Measurements from ENCODE around the gene FAM200C.

FAM200C gene

GRCh38 chr5:160367261-160367660 is 32.6 kb downstream of the FAM200C start:
- Histone ChIP-seq H3K4me3 (replicated peaks; ENCODE audit: insufficient read depth, low read length) (no peak overlapping the region), H3K27me3 (ENCODE audit: insufficient read depth, poor library complexity, severe bottlenecking) (peaks cover 27% of the 10 kb centered on the region), H3K27ac (replicated peaks) (no peak overlapping the region)
- TF ChIP-seq CTCF (IDR thresholded peaks at IDR 0.05; ENCODE audit: insufficient read depth, low read length) (no peak), SPI1 (IDR thresholded peaks at IDR 0.05; ENCODE audit: borderline replicate concordance, low read depth) (no peak), REST (IDR thresholded peaks at IDR 0.05; ENCODE audit: insufficient replicate concordance, low read depth) (no peak), GABPA (IDR thresholded peaks at IDR 0.05; ENCODE audit: low read depth) (no peak), POLR2AphosphoS5 (IDR thresholded peaks at IDR 0.05; ENCODE audit: low read depth) (no peak)
- no peak for DNase-seq (ENCODE audit: low read depth in 1 of 2, low spot score in 1 of 2)

- DNase-seq (ENCODE audit: low read depth in 1 of 2, low spot score in 1 of 2) = no peak
- Histone ChIP-seq H3K4me3 (replicated peaks; ENCODE audit: insufficient read depth, low read length) (no peak overlapping the region), H3K27ac (replicated peaks) (no peak overlapping the region), H3K27me3 (ENCODE audit: insufficient read depth, poor library complexity, severe bottlenecking) (peaks cover 20% of the 10 kb centered on the region)
- TF ChIP-seq GABPA (IDR thresholded peaks at IDR 0.05; ENCODE audit: low read depth) (no peak), REST (IDR thresholded peaks at IDR 0.05; ENCODE audit: insufficient replicate concordance, low read depth) (no peak), SPI1 (IDR thresholded peaks at IDR 0.05; ENCODE audit: borderline replicate concordance, low read depth) (no peak), POLR2AphosphoS5 (IDR thresholded peaks at IDR 0.05; ENCODE audit: low read depth) (no peak)
Observed at GRCh38 chr5:160366230-160366629, 33.6 kb downstream of the FAM200C start.

- no peak for TF ChIP-seq SPI1 (IDR thresholded peaks at IDR 0.05; ENCODE audit: borderline replicate concordance, low read depth)
- TF ChIP-seq GABPA (IDR thresholded peaks at IDR 0.05; ENCODE audit: low read depth) = no peak
- no peak for TF ChIP-seq CTCF (IDR thresholded peaks at IDR 0.05; ENCODE audit: insufficient read depth, low read length)
- no peak for TF ChIP-seq POLR2AphosphoS5 (IDR thresholded peaks at IDR 0.05; ENCODE audit: low read depth)
- no peak for TF ChIP-seq REST (IDR thresholded peaks at IDR 0.05; ENCODE audit: insufficient replicate concordance, low read depth)
- no peaks in the 10 kb centered on the region for H3K27me3 ChIP-seq (ENCODE audit: insufficient read depth, poor library complexity, severe bottlenecking)
- no peak overlapping the region for H3K27ac ChIP-seq (replicated peaks)
- DNase-seq (ENCODE audit: low read depth in 1 of 2, low spot score in 1 of 2) = no peak
- H3K4me3 ChIP-seq (replicated peaks; ENCODE audit: insufficient read depth, low read length) = no peak overlapping the region
Observed at GRCh38 chr5:160363660-160364395, 36.0 kb downstream of the FAM200C start.
